Vagina (tissue), 2 donors: Measurements from ENCODE around the gene ALDOC. TPM values are rescaled to one million over a fixed set of nuclear protein-coding genes. Genes with fewer than 3 reads are reported as not detected.

Experiments
- DNase-seq, 2 donors: peaks; one replicate each; pipeline ENCODE4 v3.0.0-alpha.2; 2017; ENCODE audit errors: extremely low spot score in 2 of 2
- H3K27ac ChIP-seq: fragments of 200-600 bp; sonication (generic); one replicate; pipeline ENCODE4 v1.5.1; 2019
- H3K27me3 ChIP-seq: fragments of 200-600 bp; sonication (generic); one replicate; pipeline ENCODE4 v1.5.1; 2019
- H3K36me3 ChIP-seq, 2 donors: fragments of 200-600 bp; sonication (generic); one replicate each; pipeline ENCODE4 v1.5.1; 2017 to 2019
- H3K4me1 ChIP-seq: fragments of 200-600 bp; sonication (generic); one replicate; pipeline ENCODE4 v1.5.1; 2019
- H3K4me3 ChIP-seq, 2 donors: fragments of 200-600 bp; sonication (generic); 1 replicate in 1 of 2; 2 replicates in 1 of 2; pipeline ENCODE4 v1.5.1; 2016 to 2019
- H3K9me3 ChIP-seq: fragments of 200-600 bp; sonication (generic); one replicate; pipeline ENCODE4 v1.5.1; 2019
- CTCF ChIP-seq, 3 experiments: fragments of 450-650 bp in 2 of 3; fragments of 200-600 bp in 1 of 3; sonication (generic) in 1 of 3; IDR thresholded peaks; one replicate each; pipeline ENCODE4 v1.5.1; 2017 to 2019; ENCODE audit warnings: antibody characterized with exemption in 3 of 3, mild to moderate bottlenecking in 2 of 3, moderate library complexity in 2 of 3
- POLR2A ChIP-seq, 2 donors: fragments of 450-650 bp; IDR thresholded peaks; one replicate each; pipeline ENCODE4 v1.6.1; 2017; ENCODE audit warnings: antibody characterized with exemption in 2 of 2, mild to moderate bottlenecking in 2 of 2, moderate library complexity in 2 of 2
- POLR2AphosphoS5 ChIP-seq, 2 donors: sonication (generic); formaldehyde crosslinking; IDR thresholded peaks; one replicate each; pipeline ENCODE4 v1.9.0; 2017; ENCODE audit warnings: antibody characterized with exemption in 2 of 2, mild to moderate bottlenecking in 2 of 2, low read depth in 1 of 2; ENCODE audit not compliant: insufficient read depth in 1 of 2
- intact Hi-C: fragments of 100-400 bp; cut with DNase I; formaldehyde crosslinking; loops from one replicate; pipeline ENCODE4 v1.15.1; 2023
- total RNA-seq: library from RNA; depleted of rRNA; stranded (reverse); fragments of >200 nt; gene quantifications from one replicate; pipeline ENCODE4 v1.2.3, GENCODE V29; 2016

Gene ALDOC
- total RNA-seq, 1 donor from 2014 or later, result 20.1 TPM

GRCh38 chr17:28538296-28538895 is 38.3 kb downstream of the ALDOC start:
- peaks cover 4% of the 10 kb centered on the region for H3K4me1 ChIP-seq
- no peaks in the 10 kb centered on the region for H3K9me3 ChIP-seq
- intact Hi-C loops, result no loop called here
- no peaks in the 10 kb centered on the region for H3K36me3 ChIP-seq
- DNase-seq, result no peak
- H3K4me3 ChIP-seq, result no peak overlapping the region
- H3K27ac ChIP-seq, result no peak overlapping the region
- no peaks in the 10 kb centered on the region for H3K27me3 ChIP-seq
- TF ChIP-seq POLR2AphosphoS5 (IDR thresholded peaks at IDR 0.05; ENCODE audit: insufficient read depth in 1 of 2, low read depth in 1 of 2), result no peak

GRCh38 chr17:28537219-28537610 is 39.5 kb downstream of the ALDOC start:
- peaks cover 13% of the 10 kb centered on the region for H3K4me1 ChIP-seq
- no peaks in the 10 kb centered on the region for H3K36me3 ChIP-seq
- H3K27ac ChIP-seq, result no peak overlapping the region
- H3K27me3 ChIP-seq, result no peaks in the 10 kb centered on the region
- no peaks in the 10 kb centered on the region for H3K9me3 ChIP-seq
- H3K4me3 ChIP-seq, result no peak overlapping the region
- TF ChIP-seq POLR2A (IDR thresholded peaks at IDR 0.05) (no peak), POLR2AphosphoS5 (IDR thresholded peaks at IDR 0.05; ENCODE audit: insufficient read depth in 1 of 2, low read depth in 1 of 2) (no peak), CTCF (IDR thresholded peaks at IDR 0.05) (no peak)
- intact Hi-C loops, result no loop called here
- no peak for DNase-seq

GRCh38 chr17:28536532-28537218 is 40.0 kb downstream of the ALDOC start:
- H3K4me1 ChIP-seq, result peaks cover 18% of the 10 kb centered on the region
- DNase-seq, result no peak
- intact Hi-C loops, result loop anchor here (1.0 kb wide), 1 partner anchor 45 kb away; no protein-coding TSS in a partner anchor

GRCh38 chr17:28534740-28535375 is 41.8 kb downstream of the ALDOC start:
- no peaks in the 10 kb centered on the region for H3K27me3 ChIP-seq
- no peaks in the 10 kb centered on the region for H3K9me3 ChIP-seq
- no peak for DNase-seq
- intact Hi-C loops, result no loop called here
- no peaks in the 10 kb centered on the region for H3K36me3 ChIP-seq
- no peak overlapping the region for H3K27ac ChIP-seq
- TF ChIP-seq POLR2AphosphoS5 (IDR thresholded peaks at IDR 0.05; ENCODE audit: insufficient read depth in 1 of 2, low read depth in 1 of 2), result no peak
- TF ChIP-seq CTCF (IDR thresholded peaks at IDR 0.05), result no peak
- no peak for TF ChIP-seq POLR2A (IDR thresholded peaks at IDR 0.05)
- peaks cover 19% of the 10 kb centered on the region for H3K4me1 ChIP-seq
- H3K4me3 ChIP-seq, result no peak overlapping the region

More at GRCh38 chr17:28536532-28537218, 40.0 kb downstream of the ALDOC start:
- no peaks in the 10 kb centered on the region for H3K36me3 ChIP-seq
- no peak overlapping the region for H3K4me3 ChIP-seq
- H3K9me3 ChIP-seq, result no peaks in the 10 kb centered on the region
- no peak overlapping the region for H3K27ac ChIP-seq
- H3K27me3 ChIP-seq, result no peaks in the 10 kb centered on the region
- TF ChIP-seq POLR2AphosphoS5 (IDR thresholded peaks at IDR 0.05; ENCODE audit: insufficient read depth in 1 of 2, low read depth in 1 of 2), result no peak
- no peak for TF ChIP-seq POLR2A (IDR thresholded peaks at IDR 0.05)
- no peak for TF ChIP-seq CTCF (IDR thresholded peaks at IDR 0.05)

GRCh38 chr17:28533091-28533807 is 43.4 kb downstream of the ALDOC start:
- Histone ChIP-seq H3K36me3 (no peaks in the 10 kb centered on the region), H3K4me3 (no peak overlapping the region), H3K4me1 (peaks cover 27% of the 10 kb centered on the region), H3K27ac (peak overlapping the region; percentile 31), H3K9me3 (no peaks in the 10 kb centered on the region), H3K27me3 (no peaks in the 10 kb centered on the region)
- intact Hi-C loops, result no loop called here
- DNase-seq, result no peak
- no peak for TF ChIP-seq POLR2A (IDR thresholded peaks at IDR 0.05)
- TF ChIP-seq POLR2AphosphoS5 (IDR thresholded peaks at IDR 0.05; ENCODE audit: insufficient read depth in 1 of 2, low read depth in 1 of 2), result peak in 1 of 2 donors; percentile 42
